Muscle of back (tissue), 11 donors: ENCODE data around the gene CSPG4. TPM values are rescaled to one million over a fixed set of nuclear protein-coding genes. Genes with fewer than 3 reads are reported as not detected.
A peak's percentile ranks its signal among the peaks of the same experiment; 100 is the strongest.
"Not testable (repeated sequence)": the region's sequence is repeated elsewhere in the genome, so short reads cannot be mapped to it uniquely, and the experiment has no call there.

Experiments used
- DNase-seq, 3 donors: peaks; one replicate each; pipeline versions ENCODE4 v3.0.0 to v3.0.0-alpha.2; 2013
- polyA plus RNA-seq, 10 donors: library from polyadenylated mRNA; unstranded; fragments of 120-200 nt; gene quantifications; one replicate each; pipeline ENCODE4 v1.2.1, GENCODE V29; 2013; ENCODE audit not compliant: insufficient read length in 10 of 10

Gene CSPG4
- polyA plus RNA-seq, 10 donors: 47.8 to 91.9 (median 81.5) TPM

DNA sequence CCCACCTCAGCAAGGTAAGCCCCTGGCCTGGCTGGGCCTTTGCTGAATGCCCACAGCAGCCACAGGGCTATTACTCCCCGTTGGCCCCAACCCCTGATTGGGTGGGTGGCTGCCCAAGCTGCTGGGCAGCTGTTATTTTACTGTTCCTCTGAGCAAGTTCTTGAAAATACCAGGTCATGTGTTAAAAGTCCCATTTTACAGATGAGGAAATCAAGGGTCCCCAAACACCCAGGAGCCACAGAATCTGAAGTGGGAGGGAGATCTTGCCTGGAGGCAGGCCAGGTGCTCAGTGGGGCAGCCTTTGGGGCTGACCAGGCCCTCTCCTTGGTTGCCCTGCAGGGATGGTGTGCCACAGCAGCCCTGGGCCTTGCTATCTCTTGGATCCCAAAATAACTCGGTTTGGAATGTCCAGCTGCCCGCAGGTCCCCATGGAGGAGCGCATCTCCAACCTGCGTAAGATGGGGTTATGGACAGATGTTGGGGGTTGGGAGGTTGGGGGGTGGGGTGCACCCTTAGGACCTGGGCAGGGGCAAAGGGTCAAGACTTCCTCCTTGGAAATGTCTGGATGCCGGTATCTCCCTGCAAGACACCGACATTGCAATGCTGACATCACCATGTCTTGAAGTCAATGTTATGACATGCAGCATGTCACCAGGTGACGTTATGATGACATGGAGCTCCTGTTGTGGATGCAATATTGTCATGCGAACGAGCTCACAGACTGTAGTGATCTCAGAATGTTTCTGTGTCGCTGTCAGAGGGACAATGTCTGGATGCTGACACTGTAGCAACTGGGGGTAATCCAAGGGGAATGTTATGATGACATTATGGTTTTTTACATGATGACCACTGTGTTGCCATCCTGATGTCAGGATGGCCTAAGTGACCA lies 13.3 kb upstream of the CSPG4 start:
- peak in 1 of 3 donors; percentile 12 for DNase-seq

- DNase-seq: peak in 1 of 3 donors; percentile 19
Observed at GRCh38 chr15:75725006-75725718, 12.5 kb upstream of the CSPG4 start.

GRCh38 chr15:75723847-75724660 lies 11.4 kb upstream of the CSPG4 start:
- DNase-seq: peak; percentile 94 to 98 (median 97)

DNA sequence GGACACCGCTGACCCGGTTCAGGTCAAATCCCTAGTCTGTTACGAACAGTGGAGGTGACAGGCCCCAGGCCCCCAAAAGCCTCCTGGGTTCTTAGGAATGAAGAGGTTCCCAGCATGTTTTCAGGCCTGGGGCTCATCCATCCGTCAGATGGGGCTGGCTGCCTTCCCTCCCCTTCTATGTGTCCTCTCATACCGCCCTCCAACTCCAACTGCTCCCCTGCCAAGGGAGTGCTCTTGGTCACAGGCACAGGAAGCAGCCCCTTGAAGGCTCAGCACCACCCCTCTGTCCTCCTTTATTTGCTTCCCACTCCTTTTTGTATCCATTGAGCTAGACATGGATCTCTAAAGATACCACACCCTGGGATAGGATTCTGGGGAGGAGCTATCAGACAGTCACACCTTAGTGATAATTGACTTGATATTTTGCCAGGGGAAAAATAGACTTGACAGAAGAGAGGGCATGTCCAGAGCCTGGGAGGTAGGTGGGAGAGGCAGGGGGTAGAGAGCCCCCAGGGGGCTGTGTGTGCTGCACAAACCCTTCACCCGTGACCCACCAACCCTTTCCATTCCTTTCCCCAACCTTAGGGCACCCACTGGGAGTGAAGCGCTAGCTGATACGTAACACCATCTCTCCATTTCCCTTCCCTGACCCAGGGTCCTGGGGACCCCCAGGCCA lies 10.7 kb upstream of the CSPG4 start:
- peak in 2 of 3 donors; percentile 58 to 83 for DNase-seq

- peak in 1 of 3 donors; percentile 55 for DNase-seq
Observed at GRCh38 chr15:75721923-75722870, 9.5 kb upstream of the CSPG4 start.

GRCh38 chr15:75721480-75721922 lies 8.9 kb upstream of the CSPG4 start:
- no peak for DNase-seq

DNA sequence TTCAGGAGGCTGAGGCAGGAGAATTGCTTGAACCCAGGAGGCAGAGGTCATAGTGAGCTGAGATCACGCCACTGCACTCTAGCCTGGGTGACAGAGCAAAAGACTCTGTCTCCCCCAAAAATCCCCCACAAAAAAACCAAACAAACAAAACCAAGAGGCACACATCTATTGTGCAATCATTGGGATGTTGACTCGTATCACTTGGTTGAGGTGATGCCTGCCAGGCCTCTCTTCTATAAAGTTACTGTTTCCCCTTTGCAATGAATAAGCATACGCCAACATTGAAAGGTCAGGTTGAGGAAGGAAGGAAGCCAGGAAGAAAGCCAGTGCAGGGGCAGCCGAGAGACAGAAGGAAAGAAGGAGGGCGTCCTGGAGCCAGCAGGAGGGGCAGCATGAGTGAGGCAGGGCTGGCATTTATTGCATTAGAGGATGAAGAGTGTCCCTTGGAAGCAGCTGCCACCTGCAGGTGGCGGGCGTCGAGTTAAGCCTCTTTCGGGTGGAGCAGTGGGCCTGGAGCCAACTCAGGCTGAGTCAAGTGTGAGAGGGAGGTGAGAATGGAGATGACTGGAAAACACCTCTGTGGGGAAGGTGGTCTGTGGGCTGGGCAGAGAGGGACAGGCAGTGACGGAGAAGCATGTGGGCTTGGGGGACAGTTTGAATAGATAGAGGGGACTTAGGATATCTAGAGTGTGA lies 8.3 kb upstream of the CSPG4 start:
- DNase-seq: peak in 1 of 3 donors; percentile 59

DNA sequence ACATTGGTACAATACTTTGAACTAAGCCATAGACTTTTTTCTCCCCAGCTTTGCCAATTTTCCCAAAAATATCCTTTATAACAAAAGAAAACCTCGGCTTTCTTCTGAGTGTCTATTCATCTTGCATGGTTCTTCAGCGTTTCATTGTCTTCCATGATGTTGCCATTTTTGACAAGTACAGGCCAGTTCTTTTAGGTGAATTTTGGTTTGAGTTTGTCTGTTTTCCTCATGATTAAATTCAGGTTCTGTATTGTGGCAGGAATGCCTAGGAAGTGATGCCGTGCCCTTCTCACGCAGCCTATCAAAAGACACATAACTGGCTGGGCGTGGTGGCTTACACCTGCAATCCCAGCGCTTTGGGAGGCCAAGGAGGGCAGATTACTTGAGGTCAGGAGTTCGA lies 7.6 kb upstream of the CSPG4 start:
- DNase-seq: no peak

GRCh38 chr15:75718328-75718727 lies 5.7 kb upstream of the CSPG4 start:
- no peak for DNase-seq

GRCh38 chr15:75717001-75717400 lies 4.4 kb upstream of the CSPG4 start:
- DNase-seq: not testable (repeated sequence)

DNA sequence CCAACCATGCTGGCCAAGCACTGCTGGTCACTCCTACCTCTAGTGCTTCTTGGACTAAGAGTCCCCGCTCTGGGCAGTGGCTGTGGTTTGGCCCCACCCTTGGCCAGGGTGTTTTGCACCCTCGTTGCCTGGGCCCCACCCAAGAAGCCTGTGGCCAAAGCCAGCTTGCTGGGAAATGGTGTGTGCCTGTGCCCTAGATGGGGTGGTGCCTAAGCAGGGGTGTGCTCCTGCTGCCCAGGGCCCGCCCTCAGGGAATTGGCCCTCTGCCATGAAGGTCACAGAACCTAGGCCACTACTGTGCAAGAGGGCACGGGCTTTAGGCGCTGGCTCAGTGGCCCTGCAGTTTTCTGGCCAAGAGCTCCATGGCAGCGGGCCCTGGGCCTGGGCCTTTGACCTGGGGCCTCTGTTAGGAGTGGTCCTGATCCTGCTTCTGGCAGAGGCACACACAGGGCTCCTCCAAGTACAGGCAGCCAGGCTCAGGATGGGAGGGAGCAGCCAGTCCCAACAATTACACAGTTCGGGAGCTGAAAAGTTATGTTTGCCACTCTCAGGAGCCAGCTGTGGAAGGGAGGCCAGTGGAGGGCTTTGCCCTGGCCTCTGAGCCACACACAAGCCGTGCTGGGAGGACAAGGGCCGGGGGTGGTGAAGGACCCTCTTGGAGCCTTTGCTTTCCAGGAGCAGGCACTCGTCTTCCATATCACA lies 3.8 kb upstream of the CSPG4 start:
- DNase-seq: not testable (repeated sequence)

DNA sequence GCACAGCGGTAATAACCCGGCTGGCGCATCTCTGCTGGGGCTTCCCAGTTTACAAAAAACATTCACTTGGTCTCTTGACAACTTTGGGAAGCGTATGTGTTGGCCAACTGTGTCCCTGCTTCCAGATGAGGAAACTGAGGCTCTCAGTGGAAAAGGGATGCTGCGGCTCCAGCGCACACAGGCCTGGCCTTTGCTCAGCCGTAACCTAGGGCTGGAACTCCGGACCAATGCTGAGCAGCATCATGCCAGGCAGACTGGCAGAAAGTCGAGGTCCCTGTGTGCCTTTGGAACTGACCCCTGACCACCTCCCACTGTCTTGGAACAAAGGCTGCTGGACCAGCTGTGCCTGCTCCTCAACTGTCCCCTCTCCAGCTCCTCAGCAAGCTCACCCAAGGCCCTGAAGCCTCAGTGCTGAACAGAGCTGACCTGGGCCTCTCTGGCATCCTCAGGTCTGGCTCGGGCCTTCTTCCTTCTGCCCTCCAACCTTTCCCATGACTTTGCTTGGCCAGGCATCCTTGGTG lies 2.7 kb upstream of the CSPG4 start:
- DNase-seq: not testable (repeated sequence)

DNA sequence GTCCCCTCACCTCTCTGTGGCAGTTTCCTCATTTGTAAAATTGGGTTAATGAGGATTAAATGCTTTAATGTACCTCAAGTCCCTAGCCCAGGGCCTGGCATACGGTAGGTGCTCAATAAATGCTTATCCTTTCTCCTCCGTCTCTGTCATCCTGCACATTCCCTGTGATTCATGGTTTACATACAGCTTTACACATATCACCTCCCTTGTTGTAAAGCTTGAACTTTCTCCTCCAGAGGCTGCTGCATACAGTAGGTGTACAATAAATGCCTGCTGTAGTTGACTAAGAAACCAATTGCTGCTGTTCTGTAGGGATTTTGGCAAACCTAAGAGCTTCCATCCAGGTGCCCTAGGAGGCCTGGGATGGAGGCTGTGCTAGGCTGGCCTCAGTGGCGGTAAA lies 1.5 kb upstream of the CSPG4 start:
- DNase-seq: no peak

DNA sequence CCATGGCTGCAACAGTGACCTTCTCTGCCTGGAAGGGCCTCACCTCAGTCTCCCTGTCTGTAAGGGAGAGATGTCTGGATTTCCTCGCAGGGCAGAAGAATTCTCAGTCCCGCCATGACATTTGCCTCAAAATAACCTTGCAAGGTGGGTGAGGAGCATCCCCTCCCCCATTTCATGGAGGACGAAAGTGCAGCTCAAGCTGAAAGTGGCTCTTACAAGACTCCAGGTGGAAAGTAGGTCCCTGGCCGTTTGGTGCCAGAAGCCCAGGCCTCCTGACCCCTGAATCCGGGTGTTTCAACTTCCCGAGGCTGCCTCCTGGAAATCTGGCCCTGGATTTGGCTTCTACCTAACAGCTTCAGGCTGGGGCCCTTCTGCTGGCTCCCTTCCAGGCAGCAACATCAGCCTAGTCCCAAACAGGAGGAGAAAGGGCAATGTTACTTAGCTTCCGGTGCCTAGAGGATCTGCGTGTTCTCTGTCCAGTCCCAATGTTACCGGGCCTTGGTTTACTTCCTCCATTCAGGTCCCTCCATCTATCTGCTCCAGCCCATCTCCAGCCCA lies 769 bp upstream of the CSPG4 start:
- DNase-seq: peak in 1 of 3 donors; percentile 82

- DNase-seq: peak in 1 of 3 donors; percentile 55
Observed at GRCh38 chr15:75711495-75711894, 1.2 kb downstream of the CSPG4 start.

- not testable (repeated sequence) for DNase-seq
Observed at GRCh38 chr15:75710874-75711273, 1.8 kb downstream of the CSPG4 start.

DNA sequence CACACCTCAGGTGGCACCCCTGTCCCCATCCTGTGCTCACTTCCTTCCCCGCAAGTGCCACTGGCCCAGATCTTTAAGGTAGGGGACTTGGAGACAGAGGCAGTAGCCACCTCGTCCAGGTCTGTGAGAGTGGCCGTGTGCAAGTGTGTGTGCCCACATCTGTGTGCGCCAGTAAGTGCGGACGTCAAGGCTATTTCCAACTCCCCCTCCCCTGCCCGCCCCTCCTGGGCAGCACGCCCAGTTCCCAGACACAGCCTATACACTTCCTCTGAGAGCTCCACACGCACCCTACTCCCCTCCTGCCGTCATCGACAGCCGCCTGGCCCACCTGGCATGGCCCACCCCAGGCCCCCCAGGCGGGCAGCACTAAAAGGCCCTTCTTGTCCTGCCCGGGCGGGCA lies 3.2 kb downstream of the CSPG4 start:
- DNase-seq: peak; percentile 77 to 92 (median 85)

- no peak for DNase-seq
Observed at GRCh38 chr15:75706682-75706954, 6.0 kb downstream of the CSPG4 start.
